GM20000 (cell line): ENCODE measurements around the gene TNIP2.

Experiments used
- DNase-seq: peaks from one replicate; pipeline ENCODE4 v3.0.0; 2012; ENCODE audit warnings: low spot score
- CTCF ChIP-seq: IDR thresholded peaks from 2 replicates; pipeline ENCODE4 v1.5.1; 2012; ENCODE audit warnings: mild to moderate bottlenecking, control low read depth; ENCODE audit errors: extremely low read depth, missing control alignments

The TNIP2 gene

GRCh38 chr4:2755821-2756690 is at the start of gene TNIP2:
Gene TNIP2 (minus strand): TSS chr4:2756336. CDS start chr4:2756289, 47 bp downstream.
- no peak for TF ChIP-seq CTCF
- DNase-seq: peak; percentile 99

- no peak for TF ChIP-seq CTCF
- DNase-seq: no peak
Measured at GRCh38 chr4:2804973-2805501, 48.9 kb upstream of the TNIP2 start.

GRCh38 chr4:2804449-2804972 is 48.4 kb upstream of the TNIP2 start:
- no peak for TF ChIP-seq CTCF
- no peak for DNase-seq

- no peak for DNase-seq
- no peak for TF ChIP-seq CTCF
Measured at GRCh38 chr4:2803624-2804448, 47.7 kb upstream of the TNIP2 start.

- no peak for TF ChIP-seq CTCF
- DNase-seq: no peak
Measured at GRCh38 chr4:2802618-2803531, 46.7 kb upstream of the TNIP2 start.

GRCh38 chr4:2800691-2801596 is 44.8 kb upstream of the TNIP2 start:
- TF ChIP-seq CTCF: no peak
- DNase-seq: peak; percentile 77
